ENCODE data around the gene MTMR12. TPM values are rescaled to one million over a fixed set of nuclear protein-coding genes. Genes with fewer than 3 reads are reported as not detected.

The MTMR12 gene
- total and polyA plus RNA-seq, 2 donors from 2014 or later = 9.3 to 52.8 TPM

DNA sequence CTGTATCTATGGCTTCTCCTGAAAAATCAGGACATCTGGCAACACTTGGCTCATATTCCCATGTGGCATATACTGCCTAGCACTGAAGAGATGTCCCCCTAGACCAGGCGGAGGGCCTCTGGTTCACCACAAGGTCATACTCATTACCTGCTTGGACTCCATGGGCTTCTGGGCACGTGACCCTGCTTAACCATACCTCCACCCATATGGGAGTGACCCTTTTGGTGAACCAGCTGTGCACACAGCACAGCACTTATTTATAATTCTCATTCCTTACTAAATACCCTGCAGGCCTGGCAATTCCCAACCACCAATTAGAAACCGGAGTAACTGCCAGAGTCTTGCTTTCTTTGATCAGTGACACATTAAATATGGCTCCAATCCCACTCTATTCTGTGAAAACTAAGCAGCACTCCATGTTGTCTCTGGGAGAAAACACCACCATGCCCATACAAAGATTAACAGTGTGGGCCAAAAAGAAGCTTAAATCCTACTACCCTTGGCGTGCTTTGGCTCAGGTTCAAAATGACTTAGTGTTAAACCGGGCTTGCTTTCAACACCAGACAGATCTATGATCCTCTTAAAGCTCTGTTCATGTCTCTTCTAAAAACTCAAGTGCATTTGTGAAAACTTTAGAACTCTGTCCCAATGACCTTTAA is 57.7 kb downstream of the MTMR12 start:
- Histone ChIP-seq H3K36me3 (ENCODE audit: control insufficient read depth in 2 of 3, insufficient read depth in 3 of 3, low read length in 3 of 3) (peaks cover 0 to 20% (median 13%) of the 10 kb centered on the region in 3 donors), H3K9ac (ENCODE audit: low read length in 3 of 3) (no peak overlapping the region), H3K4me1 (ENCODE audit: control insufficient read depth in 2 of 3, insufficient read depth in 2 of 3, low read depth in 1 of 3, low read length in 3 of 3) (peaks cover 0 to 14% (median 5%) of the 10 kb centered on the region in 3 donors), H3K27ac (ENCODE audit: low read depth in 2 of 2, low read length in 2 of 2) (peak overlapping the region; percentile 14 to 75), H3K4me3 (ENCODE audit: low read length in 3 of 3) (no peak overlapping the region), H3K27me3 (ENCODE audit: control insufficient read depth, insufficient read depth, low read length) (no peaks in the 10 kb centered on the region), H3K9me3 (ENCODE audit: control insufficient read depth in 2 of 3, insufficient read depth in 1 of 3, low read length in 3 of 3) (no peaks in the 10 kb centered on the region)
- intact Hi-C loops (cut with DNase I) = no loop called here
- TF ChIP-seq, protein P1, sequence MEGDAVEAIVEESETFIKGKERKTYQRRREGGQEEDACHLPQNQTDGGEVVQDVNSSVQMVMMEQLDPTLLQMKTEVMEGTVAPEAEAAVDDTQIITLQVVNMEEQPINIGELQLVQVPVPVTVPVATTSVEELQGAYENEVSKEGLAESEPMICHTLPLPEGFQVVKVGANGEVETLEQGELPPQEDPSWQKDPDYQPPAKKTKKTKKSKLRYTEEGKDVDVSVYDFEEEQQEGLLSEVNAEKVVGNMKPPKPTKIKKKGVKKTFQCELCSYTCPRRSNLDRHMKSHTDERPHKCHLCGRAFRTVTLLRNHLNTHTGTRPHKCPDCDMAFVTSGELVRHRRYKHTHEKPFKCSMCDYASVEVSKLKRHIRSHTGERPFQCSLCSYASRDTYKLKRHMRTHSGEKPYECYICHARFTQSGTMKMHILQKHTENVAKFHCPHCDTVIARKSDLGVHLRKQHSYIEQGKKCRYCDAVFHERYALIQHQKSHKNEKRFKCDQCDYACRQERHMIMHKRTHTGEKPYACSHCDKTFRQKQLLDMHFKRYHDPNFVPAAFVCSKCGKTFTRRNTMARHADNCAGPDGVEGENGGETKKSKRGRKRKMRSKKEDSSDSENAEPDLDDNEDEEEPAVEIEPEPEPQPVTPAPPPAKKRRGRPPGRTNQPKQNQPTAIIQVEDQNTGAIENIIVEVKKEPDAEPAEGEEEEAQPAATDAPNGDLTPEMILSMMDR (IDR thresholded peaks at IDR 0.05; ENCODE audit: borderline replicate concordance, extremely low read depth, insufficient read depth) = no peak
- DNase-seq = peak in 2 of 5 donors; percentile 50 to 51
- no peak for FAIRE-seq

DNA sequence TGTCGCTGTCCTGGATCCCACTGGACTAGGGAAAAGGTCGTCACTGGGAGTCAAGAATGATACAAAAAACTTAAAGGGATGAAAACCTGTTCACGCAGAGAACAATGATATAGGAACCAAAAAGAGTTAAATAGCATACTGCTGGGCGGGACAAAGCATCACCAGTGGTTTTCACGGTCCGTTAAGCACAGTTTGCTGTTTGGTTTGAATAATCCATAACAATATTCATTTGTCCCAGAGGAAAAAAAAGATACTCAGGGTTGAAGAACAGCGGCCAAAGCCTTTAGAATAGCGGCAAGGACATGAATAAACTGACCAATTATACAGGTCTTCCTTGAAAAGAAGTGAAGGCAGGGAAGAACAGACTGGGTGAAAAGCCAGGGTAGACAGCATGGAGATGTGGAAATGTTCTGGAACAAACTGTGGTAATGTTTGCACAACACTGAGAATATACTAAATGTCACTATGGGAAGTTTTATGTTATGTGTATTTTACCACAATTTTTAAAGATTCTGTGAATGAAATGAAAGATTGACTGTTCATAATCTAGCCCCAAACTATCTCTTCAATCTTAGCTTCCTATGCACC is 60.8 kb downstream of the MTMR12 start:
- Histone ChIP-seq H3K27me3 (ENCODE audit: control insufficient read depth, insufficient read depth, low read length) (no peaks in the 10 kb centered on the region), H3K36me3 (ENCODE audit: control insufficient read depth in 2 of 3, insufficient read depth in 3 of 3, low read length in 3 of 3) (peaks cover 3 to 23% (median 11%) of the 10 kb centered on the region in 3 donors), H3K27ac (ENCODE audit: low read depth in 2 of 2, low read length in 2 of 2) (no peak overlapping the region), H3K9me3 (ENCODE audit: control insufficient read depth in 2 of 3, insufficient read depth in 1 of 3, low read length in 3 of 3) (no peaks in the 10 kb centered on the region), H3K4me3 (ENCODE audit: low read length in 3 of 3) (no peak overlapping the region), H3K9ac (ENCODE audit: low read length in 3 of 3) (no peak overlapping the region), H3K4me1 (ENCODE audit: control insufficient read depth in 2 of 3, insufficient read depth in 2 of 3, low read depth in 1 of 3, low read length in 3 of 3) (peaks cover 0 to 18% (median 6%) of the 10 kb centered on the region in 3 donors)
- TF ChIP-seq, protein P1 (IDR thresholded peaks at IDR 0.05; ENCODE audit: borderline replicate concordance, extremely low read depth, insufficient read depth) = no peak
- intact Hi-C loops (cut with DNase I) = no loop called here
- FAIRE-seq (no peak), DNase-seq (no peak)

DNA sequence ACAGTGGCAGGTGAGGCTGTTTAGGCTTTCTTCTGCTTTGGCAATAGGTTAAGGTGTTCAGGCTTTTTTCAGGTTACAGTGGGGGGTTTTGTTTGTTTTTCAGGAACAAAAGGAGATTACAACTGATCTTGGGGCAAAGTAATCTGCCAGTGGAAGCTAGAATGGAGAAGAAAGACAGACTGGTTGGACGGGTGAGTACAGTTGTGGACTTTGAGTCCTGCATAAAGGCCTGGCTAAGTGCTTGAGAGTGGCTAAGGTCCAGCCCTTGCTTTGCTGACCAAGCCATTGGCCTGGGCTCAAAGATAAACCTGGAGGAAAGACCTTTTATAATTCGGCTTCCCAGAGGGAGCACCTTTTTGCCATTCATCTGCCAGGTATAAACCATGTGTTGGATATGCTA is 63.1 kb downstream of the MTMR12 start:
- peak overlapping the region; percentile 30 to 36 for H3K27ac ChIP-seq (ENCODE audit: low read depth in 2 of 2, low read length in 2 of 2)
- TF ChIP-seq, protein P1 (IDR thresholded peaks at IDR 0.05; ENCODE audit: borderline replicate concordance, extremely low read depth, insufficient read depth) = no peak
- peaks cover 3 to 27% (median 11%) of the 10 kb centered on the region in 3 donors for H3K36me3 ChIP-seq (ENCODE audit: control insufficient read depth in 2 of 3, insufficient read depth in 3 of 3, low read length in 3 of 3)
- H3K4me3 ChIP-seq (ENCODE audit: low read length in 3 of 3) = no peak overlapping the region
- DNase-seq = no peak
- peaks cover 0 to 11% (median 4%) of the 10 kb centered on the region in 3 donors for H3K4me1 ChIP-seq (ENCODE audit: control insufficient read depth in 2 of 3, insufficient read depth in 2 of 3, low read depth in 1 of 3, low read length in 3 of 3)
- no peak for FAIRE-seq
- no peaks in the 10 kb centered on the region for H3K9me3 ChIP-seq (ENCODE audit: control insufficient read depth in 2 of 3, insufficient read depth in 1 of 3, low read length in 3 of 3)
- H3K27me3 ChIP-seq (ENCODE audit: control insufficient read depth, insufficient read depth, low read length) = no peaks in the 10 kb centered on the region
- intact Hi-C loops (cut with DNase I) = no loop called here
- no peak overlapping the region for H3K9ac ChIP-seq (ENCODE audit: low read length in 3 of 3)

Data from kidney (tissue), 14 donors.